Mucosa of rectum (tissue), 2 donors: ENCODE data around the gene CATSPERZ.

Experiments
- H3K27ac ChIP-seq, 2 donors: one replicate each; pipeline ENCODE4 v1.7.0; 2013; ENCODE audit warnings: inconsistent platforms in 2 of 2, low read depth in 2 of 2, low read length in 2 of 2
- H3K27me3 ChIP-seq, 2 donors: one replicate each; pipeline ENCODE4 v1.7.0; 2013; ENCODE audit warnings: low read length in 2 of 2; ENCODE audit not compliant: control insufficient read depth in 2 of 2, insufficient read depth in 2 of 2
- H3K36me3 ChIP-seq, 2 donors: one replicate each; pipeline ENCODE4 v1.7.0; 2013; ENCODE audit warnings: low read length in 2 of 2; ENCODE audit not compliant: control insufficient read depth in 2 of 2, insufficient read depth in 2 of 2
- H3K4me1 ChIP-seq, 2 donors: one replicate each; pipeline ENCODE4 v1.7.0; 2013; ENCODE audit warnings: low read length in 2 of 2, mild to moderate bottlenecking in 1 of 2; ENCODE audit not compliant: control insufficient read depth in 2 of 2, insufficient read depth in 2 of 2
- H3K4me3 ChIP-seq, 2 donors: one replicate each; pipeline ENCODE4 v1.7.0; 2013; ENCODE audit warnings: low read length in 2 of 2
- H3K9ac ChIP-seq, 2 donors: one replicate each; pipeline ENCODE4 v1.7.0; 2013; ENCODE audit warnings: low read length in 2 of 2, low read depth in 1 of 2, mild to moderate bottlenecking in 1 of 2
- H3K9me3 ChIP-seq, 2 donors: one replicate each; pipeline ENCODE4 v1.7.0; 2013; ENCODE audit warnings: low read length in 2 of 2; ENCODE audit not compliant: control insufficient read depth in 2 of 2
- donor health status: healthy.
- donor health status: Normal muscosa, but diverticular disease.

The CATSPERZ gene

DNA sequence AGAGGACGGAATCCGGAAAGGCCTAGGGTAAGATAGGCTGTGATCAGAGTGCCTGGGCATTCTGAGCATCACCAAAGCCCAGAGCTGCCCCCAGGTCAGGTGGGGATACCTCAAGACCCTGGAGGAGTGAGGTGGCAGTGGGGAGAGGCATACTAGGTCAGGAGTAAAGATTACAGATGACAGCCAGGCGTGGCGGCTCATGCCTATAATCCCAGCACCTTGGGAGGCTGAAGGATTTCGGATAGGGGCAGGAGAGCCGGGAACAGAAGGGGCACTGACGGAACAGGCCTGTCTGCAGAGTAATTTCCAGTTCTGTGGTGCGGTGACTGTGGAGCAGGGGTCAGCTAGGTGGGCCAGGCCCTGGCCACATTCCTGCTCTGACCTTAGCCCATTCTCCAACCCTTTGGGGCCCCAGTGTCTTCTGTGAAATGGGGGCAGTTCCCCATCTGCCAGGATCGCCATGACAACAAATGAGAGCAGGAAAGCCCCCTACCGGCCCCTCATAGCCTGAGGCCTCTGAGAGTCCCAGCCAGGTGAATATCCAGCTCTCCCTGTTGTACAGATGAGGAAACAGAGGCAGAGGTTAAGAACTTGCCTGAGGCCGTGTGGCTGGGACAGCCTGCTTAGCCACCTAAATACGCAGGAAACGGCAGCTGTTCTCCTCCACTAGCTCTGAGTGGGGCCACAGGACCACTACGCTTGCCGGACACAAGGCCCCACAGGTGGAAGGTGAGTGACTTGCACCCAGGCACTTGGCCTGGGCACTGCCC is 24.9 kb upstream of the CATSPERZ start:
- H3K27me3 ChIP-seq: no peaks in the 10 kb centered on the region
- H3K9ac ChIP-seq: peak overlapping the region in 1 of 2 donors; percentile 26
- peaks cover 26 to 35% of the 10 kb centered on the region in 2 donors for H3K4me1 ChIP-seq
- H3K4me3 ChIP-seq: no peak overlapping the region
- H3K9me3 ChIP-seq: no peaks in the 10 kb centered on the region
- no peak overlapping the region for H3K27ac ChIP-seq
- H3K36me3 ChIP-seq: peaks cover 10 to 14% of the 10 kb centered on the region in 2 donors

DNA sequence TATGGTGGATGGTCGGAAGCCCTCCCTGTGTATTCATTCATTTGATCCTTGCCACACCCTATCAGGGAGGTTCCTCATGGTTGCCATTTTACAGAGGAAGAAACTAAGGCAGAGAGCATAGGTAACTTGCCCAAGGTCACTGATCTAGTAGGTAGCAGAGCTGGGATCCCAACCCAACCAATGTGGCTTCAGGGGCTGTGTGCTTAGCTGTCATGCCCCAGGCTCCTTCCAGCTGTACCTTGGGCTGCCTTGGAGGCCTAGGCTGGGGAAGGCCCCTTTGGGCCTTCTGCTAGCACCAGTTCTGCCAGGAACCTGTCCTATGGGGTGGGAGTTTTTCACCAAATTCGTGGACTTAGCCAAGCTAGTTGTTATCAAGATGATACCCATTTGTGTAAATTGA is 24.3 kb upstream of the CATSPERZ start:
- Histone ChIP-seq H3K9me3 (no peaks in the 10 kb centered on the region), H3K9ac (no peak overlapping the region), H3K27me3 (no peaks in the 10 kb centered on the region), H3K4me3 (no peak overlapping the region), H3K27ac (no peak overlapping the region), H3K36me3 (peaks cover 10 to 14% of the 10 kb centered on the region in 2 donors), H3K4me1 (peaks cover 26 to 35% of the 10 kb centered on the region in 2 donors)

DNA sequence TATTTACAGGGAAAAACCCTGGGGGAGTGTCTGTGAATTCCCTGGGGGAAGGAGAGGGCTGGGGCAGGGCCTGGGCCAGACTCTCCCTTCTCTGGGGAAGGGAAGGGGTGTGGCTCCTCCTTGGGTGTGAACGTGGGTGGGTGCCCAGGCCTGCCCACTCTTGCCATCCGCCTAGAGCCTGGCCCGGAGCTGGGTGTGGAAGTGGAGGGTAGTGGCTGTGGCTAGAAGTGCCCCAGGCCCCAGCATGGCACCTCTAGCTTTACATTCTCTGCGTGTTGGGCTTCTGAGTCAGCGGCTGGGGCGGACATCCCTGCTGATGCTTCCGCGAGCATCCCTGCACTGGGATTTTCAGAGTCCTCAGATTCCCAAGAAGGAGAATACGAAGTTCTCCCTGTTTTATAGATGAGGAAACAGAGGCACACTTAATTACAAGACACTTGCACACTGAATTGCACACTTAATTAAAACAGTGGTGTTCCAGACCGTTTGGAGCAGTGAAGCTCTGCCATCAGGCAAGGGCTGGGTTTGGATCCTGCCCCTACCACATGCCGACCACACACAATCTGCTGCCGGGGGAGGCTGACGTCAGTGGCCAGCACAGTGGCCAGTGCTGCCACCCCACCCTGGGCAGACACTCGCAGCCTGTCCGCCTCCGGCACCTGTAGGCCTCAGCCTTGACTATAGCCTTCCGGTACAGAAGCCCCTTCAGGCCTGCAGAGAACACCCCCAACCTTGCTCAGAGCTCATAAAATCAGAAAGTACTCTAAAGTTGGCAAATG is 23.3 kb upstream of the CATSPERZ start:
- Histone ChIP-seq H3K27me3 (no peaks in the 10 kb centered on the region), H3K36me3 (peaks cover 10 to 18% of the 10 kb centered on the region in 2 donors), H3K27ac (peak overlapping the region; percentile 67 to 83), H3K9ac (peak overlapping the region in 1 of 2 donors; percentile 58), H3K4me1 (peaks cover 24 to 32% of the 10 kb centered on the region in 2 donors), H3K4me3 (no peak overlapping the region), H3K9me3 (no peaks in the 10 kb centered on the region)

DNA sequence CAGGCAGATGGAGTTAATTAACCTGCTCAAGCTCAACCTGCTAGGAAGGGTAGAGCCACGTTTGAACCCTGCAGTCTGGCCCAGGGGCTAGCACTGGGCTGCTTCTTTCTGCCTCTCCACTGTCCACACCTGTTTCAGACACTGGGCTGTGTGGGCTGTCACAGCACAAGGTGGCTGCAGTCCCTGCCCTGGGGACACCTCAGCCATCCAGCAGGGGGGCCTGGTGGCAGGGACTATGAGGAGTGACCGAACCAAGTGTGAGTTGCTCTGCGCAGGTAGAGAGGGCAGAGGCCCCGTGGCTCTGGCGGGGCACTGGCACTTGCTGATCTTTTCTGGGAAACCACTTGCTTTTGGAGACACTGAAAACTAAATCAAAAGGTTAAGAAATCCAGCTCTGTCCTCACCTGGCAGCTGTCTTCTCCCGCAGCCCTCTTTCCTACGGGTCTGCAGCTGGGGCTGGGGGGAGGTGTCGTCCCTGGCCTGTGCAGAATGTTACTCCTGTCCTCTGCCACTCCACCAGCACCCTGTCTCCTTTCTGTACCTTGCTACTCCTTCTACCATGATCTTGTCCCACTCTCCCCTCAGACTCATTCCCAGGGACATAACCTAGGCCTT is 21.5 kb upstream of the CATSPERZ start:
- no peaks in the 10 kb centered on the region for H3K9me3 ChIP-seq
- H3K4me3 ChIP-seq: no peak overlapping the region
- peaks cover 26 to 32% of the 10 kb centered on the region in 2 donors for H3K4me1 ChIP-seq
- no peak overlapping the region for H3K27ac ChIP-seq
- H3K9ac ChIP-seq: no peak overlapping the region
- no peaks in the 10 kb centered on the region for H3K27me3 ChIP-seq
- peaks cover 12 to 22% of the 10 kb centered on the region in 2 donors for H3K36me3 ChIP-seq

DNA sequence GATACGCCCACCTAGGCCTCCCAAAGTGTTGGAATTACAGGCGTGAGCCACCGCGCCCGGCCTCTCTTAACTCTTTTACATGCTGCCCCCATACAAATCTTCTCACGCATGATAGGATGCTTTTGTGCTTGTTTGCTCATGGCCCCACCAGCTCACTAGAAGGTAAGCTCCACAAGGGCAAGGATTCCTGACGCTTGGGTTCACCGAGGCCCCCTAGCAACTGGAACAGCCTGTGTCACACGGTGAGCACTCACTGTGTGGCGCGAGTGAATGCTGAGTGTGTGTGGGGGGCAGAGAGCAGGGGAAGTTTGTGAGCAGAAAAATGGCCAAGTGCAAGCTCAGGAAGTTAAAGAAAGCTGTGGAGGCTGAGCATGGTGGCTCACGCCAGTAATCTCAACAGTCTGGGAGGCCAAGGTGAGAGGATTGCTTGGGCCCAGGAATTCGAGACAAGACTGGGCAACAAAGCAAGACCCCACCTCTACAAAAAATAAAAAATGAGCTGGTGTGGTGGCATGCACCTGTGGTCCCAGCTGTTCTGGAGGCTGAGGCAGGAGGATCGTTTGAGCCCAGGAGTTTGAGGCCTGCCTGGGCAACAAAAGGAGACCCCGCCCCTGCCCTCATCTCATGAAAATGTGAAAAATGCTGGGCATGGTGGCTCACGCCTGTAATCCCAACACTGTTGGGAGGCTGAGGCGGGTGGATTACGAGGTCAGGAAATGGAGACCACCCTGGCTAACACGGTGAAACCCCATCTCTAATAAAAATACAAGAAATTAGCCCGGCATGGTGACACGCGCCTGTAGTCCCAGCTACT is 18.0 kb upstream of the CATSPERZ start:
- H3K27me3 ChIP-seq: no peaks in the 10 kb centered on the region
- peaks cover 12 to 14% of the 10 kb centered on the region in 2 donors for H3K36me3 ChIP-seq
- H3K4me3 ChIP-seq: no peak overlapping the region
- no peak overlapping the region for H3K9ac ChIP-seq
- H3K4me1 ChIP-seq: peaks cover 26 to 27% of the 10 kb centered on the region in 2 donors
- no peak overlapping the region for H3K27ac ChIP-seq
- no peaks in the 10 kb centered on the region for H3K9me3 ChIP-seq

DNA sequence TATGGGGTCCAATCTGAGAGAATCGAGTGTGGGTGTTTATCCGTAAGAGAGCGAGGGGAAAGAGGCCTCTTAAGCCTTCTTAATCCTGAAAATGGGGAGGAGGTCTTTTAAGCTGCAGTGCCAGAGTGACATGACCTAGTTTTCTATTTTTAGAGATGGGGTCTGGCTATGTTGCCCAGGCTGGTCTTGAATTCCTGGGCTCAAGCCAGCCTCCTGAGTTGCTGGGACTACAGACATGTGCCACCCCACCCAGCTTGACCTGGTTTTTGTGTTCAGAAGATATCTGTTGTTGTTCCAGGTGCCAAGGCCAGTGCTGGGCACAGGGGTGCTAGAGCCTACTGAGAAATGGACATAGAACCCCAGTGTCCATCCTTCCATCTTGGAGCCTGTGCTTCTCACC is 17.1 kb upstream of the CATSPERZ start:
- no peaks in the 10 kb centered on the region for H3K27me3 ChIP-seq
- peak overlapping the region; percentile 92 for H3K4me3 ChIP-seq
- peaks cover 23 to 24% of the 10 kb centered on the region in 2 donors for H3K4me1 ChIP-seq
- H3K9ac ChIP-seq: peak overlapping the region; percentile 32 to 97
- H3K36me3 ChIP-seq: peaks cover 12 to 14% of the 10 kb centered on the region in 2 donors
- no peak overlapping the region for H3K27ac ChIP-seq
- H3K9me3 ChIP-seq: no peaks in the 10 kb centered on the region

DNA sequence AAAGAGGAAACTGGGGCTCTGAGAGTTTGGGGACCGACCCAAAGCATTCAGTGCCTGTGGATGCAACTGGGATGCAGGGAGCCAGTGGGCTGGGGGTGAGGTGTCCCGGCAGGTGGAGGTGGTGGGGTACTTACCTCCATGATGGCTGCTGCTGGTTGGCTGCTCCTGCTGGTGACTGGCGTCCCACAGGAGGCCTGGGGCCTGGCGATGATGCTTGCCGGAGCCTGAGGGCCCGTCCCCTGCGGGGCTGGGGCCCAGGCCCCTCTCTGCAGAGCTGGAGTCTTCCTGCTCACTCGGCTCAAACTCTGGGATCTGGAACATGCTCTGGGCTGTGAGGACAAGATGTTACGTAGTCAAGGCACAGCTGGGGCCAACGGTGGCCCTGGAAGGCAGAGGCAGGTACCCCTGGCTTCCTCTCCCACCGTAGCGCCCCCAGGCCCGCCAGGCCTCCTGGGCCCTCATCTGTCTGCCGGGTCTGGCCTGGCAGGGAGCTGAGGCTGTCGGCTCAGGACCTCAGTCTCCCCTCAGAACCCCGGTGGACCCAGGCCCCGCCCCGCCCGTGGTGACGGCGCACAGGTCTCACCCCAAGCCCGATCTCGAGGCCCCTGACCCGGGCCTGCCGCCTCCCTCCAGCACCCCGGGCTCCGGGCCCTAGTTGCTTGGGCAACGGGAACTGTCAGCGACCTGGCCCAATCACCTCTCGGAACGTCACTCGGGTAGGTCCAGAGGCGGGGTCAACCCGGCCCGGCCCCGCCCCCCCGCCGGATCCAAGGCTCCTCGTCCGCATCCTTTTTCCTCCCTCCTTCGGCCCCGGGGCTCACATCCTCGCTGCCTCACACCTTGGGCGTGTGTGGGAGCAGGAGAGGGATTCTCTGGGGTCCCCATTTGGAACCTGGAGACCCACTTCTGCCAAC is 15.9 kb upstream of the CATSPERZ start, which contains the start of gene BAD:
Gene BAD, minus strand, starts transcription at position 618 of the 914 bp plus-strand sequence. Its CDS starts 297 bp downstream, at position 321.
- H3K27me3 ChIP-seq: no peaks in the 10 kb centered on the region
- peaks cover 23 to 24% of the 10 kb centered on the region in 2 donors for H3K4me1 ChIP-seq
- peaks cover 2 to 8% of the 10 kb centered on the region in 2 donors for H3K36me3 ChIP-seq

DNA sequence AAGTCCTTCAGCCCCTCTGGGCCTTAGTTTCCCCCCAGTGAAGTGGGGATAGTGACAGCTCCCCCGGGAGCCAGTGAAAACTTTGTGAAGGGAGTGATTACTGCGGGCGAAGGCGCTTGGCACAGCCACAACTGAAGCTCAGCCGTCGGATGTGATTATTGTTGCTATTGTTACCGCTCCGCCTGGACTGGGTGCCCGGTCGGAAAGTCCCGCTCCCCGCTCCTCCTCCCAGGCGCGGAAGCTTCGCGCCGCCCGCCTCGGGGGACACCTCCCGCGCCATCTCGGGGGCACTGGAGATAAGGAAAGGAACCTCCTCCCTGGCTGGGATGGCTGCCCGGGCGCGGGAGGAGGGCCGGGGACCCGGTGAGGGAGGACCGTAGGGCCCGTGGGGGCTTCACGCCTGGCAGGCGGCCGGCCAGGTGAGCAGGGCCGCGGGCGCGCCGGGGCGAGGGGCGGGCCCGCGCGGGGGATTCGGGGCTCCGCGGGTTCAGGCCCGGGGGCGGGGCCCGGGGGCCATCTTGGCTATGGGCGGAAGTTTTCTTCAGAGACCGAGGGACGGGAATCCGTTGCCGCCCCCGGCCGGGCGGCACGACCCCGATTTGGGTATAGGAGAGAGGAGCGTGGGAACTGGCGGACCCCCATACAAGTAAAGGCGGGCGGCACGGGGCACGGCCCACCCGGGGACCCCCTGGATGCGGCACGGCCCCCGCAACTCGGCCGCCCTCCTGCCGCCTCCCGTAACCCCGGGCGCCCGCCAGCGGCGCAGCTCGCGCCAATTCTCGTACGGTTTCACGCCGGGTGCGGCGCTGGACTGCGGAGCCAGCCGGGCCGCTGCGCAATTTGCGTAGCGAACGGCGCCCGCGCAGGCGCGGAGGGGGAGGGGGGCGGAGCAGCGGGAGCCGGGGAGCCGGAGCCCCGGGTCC is 14.9 kb upstream of the CATSPERZ start, which contains the start of gene GPR137:
Gene GPR137, plus strand, starts transcription at position 887 of the 923 bp plus-strand sequence. CDS start 677 bp downstream, outside the sequence.
- peaks cover 23 to 24% of the 10 kb centered on the region in 2 donors for H3K4me1 ChIP-seq
- peaks cover 2% of the 10 kb centered on the region in 2 donors for H3K27me3 ChIP-seq
- no peaks in the 10 kb centered on the region for H3K9me3 ChIP-seq
- peak within 1 kb of the TSS; percentile 98 to 99 for H3K27ac ChIP-seq
- peaks cover 2 to 8% of the 10 kb centered on the region in 2 donors for H3K36me3 ChIP-seq
- H3K9ac ChIP-seq: peak within 1 kb of the TSS; percentile 96 to 97
- H3K4me3 ChIP-seq: peak within 1 kb of the TSS; percentile 92

More for the DNA sequence above, 15.9 kb upstream of the CATSPERZ start, which contains the start of gene BAD:
- Histone ChIP-seq H3K9ac (peak within 1 kb of the TSS; percentile 96 to 97), H3K27ac (peak within 1 kb of the TSS; percentile 98 to 99), H3K4me3 (peak within 1 kb of the TSS; percentile 92), H3K9me3 (no peaks in the 10 kb centered on the region)
